ENCODE measurements around the gene ALS2. TPM values are rescaled to one million over a fixed set of nuclear protein-coding genes. Genes with fewer than 3 reads are reported as not detected.
"Not testable (repeated sequence)": the region's sequence is repeated elsewhere in the genome, so short reads cannot be mapped to it uniquely, and the experiment has no call there.

ALS2 gene
- total RNA-seq, 4 donors from 2014 or later, result 20.4 to 33.8 (median 29.2) TPM

DNA sequence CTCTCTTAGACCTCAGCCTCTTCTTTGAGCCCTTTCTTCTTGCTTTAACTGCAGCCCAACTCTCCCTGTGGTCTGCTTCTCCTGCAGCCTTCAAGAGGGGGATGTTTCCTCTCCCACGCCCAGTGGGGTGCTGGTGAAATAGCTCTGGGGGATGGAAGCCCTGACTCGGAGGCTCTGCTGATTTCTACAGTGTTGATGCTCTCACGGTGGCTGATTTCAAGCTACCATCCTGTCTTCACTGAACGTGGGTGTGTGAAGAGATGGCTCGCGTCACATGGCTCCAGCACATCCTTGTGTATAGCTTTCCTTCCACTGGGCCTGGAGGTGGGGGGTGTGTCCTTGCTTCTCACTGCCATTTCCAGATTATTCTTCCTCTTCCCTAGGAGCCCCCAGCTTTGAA is 102.3 kb downstream of the ALS2 start:
- H3K27ac ChIP-seq, result no peak overlapping the region
- H3K9me3 ChIP-seq, result no peaks in the 10 kb centered on the region
- no peaks in the 10 kb centered on the region for H3K36me3 ChIP-seq
- no peak overlapping the region for H3K4me3 ChIP-seq
- no peak for TF ChIP-seq POLR2A (IDR thresholded peaks at IDR 0.05)
- TF ChIP-seq, protein P1, sequence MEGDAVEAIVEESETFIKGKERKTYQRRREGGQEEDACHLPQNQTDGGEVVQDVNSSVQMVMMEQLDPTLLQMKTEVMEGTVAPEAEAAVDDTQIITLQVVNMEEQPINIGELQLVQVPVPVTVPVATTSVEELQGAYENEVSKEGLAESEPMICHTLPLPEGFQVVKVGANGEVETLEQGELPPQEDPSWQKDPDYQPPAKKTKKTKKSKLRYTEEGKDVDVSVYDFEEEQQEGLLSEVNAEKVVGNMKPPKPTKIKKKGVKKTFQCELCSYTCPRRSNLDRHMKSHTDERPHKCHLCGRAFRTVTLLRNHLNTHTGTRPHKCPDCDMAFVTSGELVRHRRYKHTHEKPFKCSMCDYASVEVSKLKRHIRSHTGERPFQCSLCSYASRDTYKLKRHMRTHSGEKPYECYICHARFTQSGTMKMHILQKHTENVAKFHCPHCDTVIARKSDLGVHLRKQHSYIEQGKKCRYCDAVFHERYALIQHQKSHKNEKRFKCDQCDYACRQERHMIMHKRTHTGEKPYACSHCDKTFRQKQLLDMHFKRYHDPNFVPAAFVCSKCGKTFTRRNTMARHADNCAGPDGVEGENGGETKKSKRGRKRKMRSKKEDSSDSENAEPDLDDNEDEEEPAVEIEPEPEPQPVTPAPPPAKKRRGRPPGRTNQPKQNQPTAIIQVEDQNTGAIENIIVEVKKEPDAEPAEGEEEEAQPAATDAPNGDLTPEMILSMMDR (IDR thresholded peaks at IDR 0.05), result no peak
- DNase-seq, result no peak
- H3K27me3 ChIP-seq, result no peaks in the 10 kb centered on the region
- H3K4me1 ChIP-seq, result no peaks in the 10 kb centered on the region

DNA sequence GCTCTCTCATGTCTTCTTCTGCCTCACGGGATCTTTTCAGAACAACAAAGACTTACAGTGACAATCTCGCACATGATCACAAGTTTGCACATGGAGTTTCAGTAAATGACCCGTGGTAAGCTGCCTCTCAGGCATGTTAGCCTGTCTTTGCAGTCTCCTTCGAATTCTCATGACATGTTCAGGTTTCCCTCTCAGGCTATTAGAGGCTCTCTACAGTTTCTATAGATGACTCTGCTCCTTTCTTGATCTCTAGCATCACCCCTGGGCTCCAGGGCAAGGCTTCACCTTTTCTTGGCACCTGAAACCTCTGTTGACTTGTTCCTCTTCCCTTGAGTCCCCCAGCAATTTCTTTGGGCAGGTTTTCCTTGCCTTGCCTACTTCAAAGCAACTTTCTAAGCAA is 105.3 kb downstream of the ALS2 start:
- no peak for TF ChIP-seq POLR2A (IDR thresholded peaks at IDR 0.05)
- TF ChIP-seq, protein P1 (IDR thresholded peaks at IDR 0.05), result no peak
- no peaks in the 10 kb centered on the region for H3K9me3 ChIP-seq
- no peak overlapping the region for H3K27ac ChIP-seq
- no peak for DNase-seq
- no peak overlapping the region for H3K4me3 ChIP-seq
- no peaks in the 10 kb centered on the region for H3K27me3 ChIP-seq
- no peaks in the 10 kb centered on the region for H3K36me3 ChIP-seq
- no peaks in the 10 kb centered on the region for H3K4me1 ChIP-seq

DNA sequence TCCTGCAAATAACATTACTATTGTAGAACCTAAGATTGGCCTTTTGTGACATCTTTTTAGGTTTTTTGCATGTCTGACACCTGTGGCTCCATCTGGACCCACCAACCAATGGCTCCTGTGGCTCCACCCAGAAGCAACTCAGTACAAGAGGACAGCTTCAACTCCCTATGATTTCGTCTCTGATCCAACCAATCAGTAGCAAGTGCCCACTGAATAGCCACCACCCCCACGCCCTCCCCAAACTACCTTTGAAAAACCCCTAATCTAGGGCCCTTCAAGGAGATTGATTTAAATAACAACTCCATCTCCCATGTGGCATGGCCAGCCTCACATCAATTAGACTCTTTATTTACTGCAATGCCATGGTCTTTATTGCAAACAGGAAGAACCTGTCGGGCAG is 105.9 kb downstream of the ALS2 start:
- Histone ChIP-seq H3K36me3 (no peaks in the 10 kb centered on the region), H3K9me3 (no peaks in the 10 kb centered on the region), H3K27me3 (no peaks in the 10 kb centered on the region), H3K4me3 (no peak overlapping the region), H3K4me1 (no peaks in the 10 kb centered on the region), H3K27ac (no peak overlapping the region)
- DNase-seq, result no peak
- no peak for TF ChIP-seq POLR2A (IDR thresholded peaks at IDR 0.05)
- TF ChIP-seq, protein P1 (IDR thresholded peaks at IDR 0.05), result no peak

DNA sequence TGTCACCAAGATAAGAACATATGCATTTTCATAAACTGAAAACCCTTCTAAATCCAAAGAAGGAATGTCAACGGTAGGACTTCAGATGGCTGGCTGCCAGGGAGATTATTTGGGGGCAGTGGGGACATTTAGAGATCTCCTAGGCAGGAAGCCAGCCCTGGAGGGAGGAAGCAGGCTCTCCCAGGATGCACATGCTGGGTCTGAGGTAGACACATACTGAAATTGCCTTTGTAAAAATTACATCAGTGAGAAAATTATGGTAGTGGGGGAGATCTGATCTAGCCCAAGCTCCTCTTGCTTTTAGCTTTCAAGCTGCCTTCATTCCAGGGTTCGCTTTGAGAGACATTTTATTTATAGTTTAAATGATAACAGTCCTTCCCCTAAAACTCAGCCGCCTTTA is 106.4 kb downstream of the ALS2 start:
- TF ChIP-seq POLR2A (IDR thresholded peaks at IDR 0.05), result no peak
- Histone ChIP-seq H3K4me1 (no peaks in the 10 kb centered on the region), H3K4me3 (no peak overlapping the region), H3K36me3 (no peaks in the 10 kb centered on the region), H3K27me3 (no peaks in the 10 kb centered on the region), H3K27ac (no peak overlapping the region), H3K9me3 (no peaks in the 10 kb centered on the region)
- no peak for DNase-seq

DNA sequence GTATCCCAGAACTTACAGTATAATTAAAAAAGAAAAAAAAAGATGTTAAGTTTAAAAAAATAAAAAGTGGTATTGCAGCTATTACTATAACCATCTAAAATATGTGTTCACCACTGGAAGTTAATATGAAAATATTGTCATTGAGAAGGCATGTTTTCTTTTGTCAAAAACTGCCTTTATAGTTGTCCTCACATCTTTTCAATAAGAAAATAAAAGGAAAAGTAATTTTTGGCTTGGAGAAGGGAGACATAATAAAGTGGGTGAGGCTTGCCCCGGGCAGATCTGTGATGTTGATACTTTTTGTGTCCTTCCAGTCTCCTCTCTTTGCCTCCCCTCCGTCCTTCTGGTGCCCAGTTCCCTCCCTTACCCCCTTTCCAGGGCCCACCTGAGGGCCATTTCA is 107.2 kb downstream of the ALS2 start:
- H3K4me3 ChIP-seq, result no peak overlapping the region
- no peak for DNase-seq
- no peak for TF ChIP-seq POLR2A (IDR thresholded peaks at IDR 0.05)
- TF ChIP-seq, protein P1 (IDR thresholded peaks at IDR 0.05), result no peak
- H3K36me3 ChIP-seq, result no peaks in the 10 kb centered on the region
- no peak overlapping the region for H3K27ac ChIP-seq
- H3K4me1 ChIP-seq, result no peaks in the 10 kb centered on the region
- H3K27me3 ChIP-seq, result no peaks in the 10 kb centered on the region
- H3K9me3 ChIP-seq, result no peaks in the 10 kb centered on the region

DNA sequence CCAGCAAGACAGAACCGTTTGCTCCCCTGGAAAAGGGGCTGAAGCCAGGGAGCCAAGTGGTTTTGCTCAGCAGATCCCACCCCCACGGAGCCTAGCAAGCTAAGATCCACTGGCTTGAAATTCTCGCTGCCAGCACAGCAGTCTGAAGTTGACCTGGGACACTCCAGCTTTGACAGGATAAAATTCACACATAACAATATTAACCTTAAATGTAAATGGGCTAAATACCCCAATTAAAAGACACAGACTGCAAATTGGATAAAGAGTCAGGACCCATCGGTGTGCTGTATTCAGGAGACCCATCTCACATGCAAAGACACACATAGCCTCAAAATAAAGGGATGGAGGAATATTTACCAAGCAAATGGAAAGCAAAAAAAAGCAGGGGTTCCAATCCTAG is 109.5 kb downstream of the ALS2 start:
- not testable (repeated sequence) for H3K27ac ChIP-seq, H3K36me3 ChIP-seq, DNase-seq, H3K4me1 ChIP-seq, H3K9me3 ChIP-seq, H3K27me3 ChIP-seq, H3K4me3 ChIP-seq

- no peak overlapping the region for H3K4me3 ChIP-seq
- DNase-seq, result no peak
- no peaks in the 10 kb centered on the region for H3K27me3 ChIP-seq
- no peaks in the 10 kb centered on the region for H3K9me3 ChIP-seq
- TF ChIP-seq, protein P1 (IDR thresholded peaks at IDR 0.05), result no peak
- TF ChIP-seq POLR2A (IDR thresholded peaks at IDR 0.05), result no peak
- H3K4me1 ChIP-seq, result no peaks in the 10 kb centered on the region
- no peaks in the 10 kb centered on the region for H3K36me3 ChIP-seq
- H3K27ac ChIP-seq, result no peak overlapping the region
Measured at GRCh38 chr2:201669865-201670264, 110.9 kb downstream of the ALS2 start.
